BJ (cell line): ENCODE results near the gene CTNND1. TPM values are rescaled to one million over a fixed set of nuclear protein-coding genes. Genes with fewer than 3 reads are reported as not detected.
A peak's percentile ranks its signal among the peaks of the same experiment; 100 is the strongest.

Experiments
- CTCF ChIA-PET: fragments of 350-600 bp; formaldehyde crosslinking; extraction: SDS; loops from one replicate; lab custom pipeline; 2021; ENCODE audit warnings: antibody characterized with exemption, inconsistent platforms; lab: Yijun Ruan, JAX
- POLR2A ChIA-PET: fragments of 300-600 bp; sonication (Branson Sonifier 250); formaldehyde crosslinking; extraction: SDS; loops from one replicate; lab custom pipeline; 2021; ENCODE audit warnings: antibody characterized with exemption; lab: Charles Lee
- DNase-seq: peaks from one replicate; pipeline ENCODE4 v3.0.0-alpha.2; 2011; ENCODE audit warnings: low read depth
- H3K27me3 ChIP-seq: 2 replicates; pipeline ENCODE4 v1.6.0; 2011; ENCODE audit warnings: low read length; ENCODE audit not compliant: control insufficient read depth, insufficient read depth
- H3K36me3 ChIP-seq: 2 replicates; pipeline ENCODE4 v1.5.1; 2011; ENCODE audit warnings: low read length; ENCODE audit not compliant: control insufficient read depth, insufficient read depth
- H3K4me3 ChIP-seq: 2 replicates; pipeline ENCODE4 v1.5.1; 2011; ENCODE audit warnings: low read depth, mild to moderate bottlenecking, control low read depth, low read length
- CTCF ChIP-seq: IDR thresholded peaks from 2 replicates; pipeline ENCODE4 v1.5.1; 2011; ENCODE audit warnings: low read depth, mild to moderate bottlenecking, control low read depth, inconsistent platforms, low read length, moderate library complexity; ENCODE audit not compliant: insufficient read depth
- polyA plus RNA-seq: library from polyadenylated mRNA; depleted of rRNA; stranded (reverse); fragments of >200 nt; gene quantifications from 2 replicates; pipeline ENCODE4 v1.2.3, GENCODE V29; 2011

Gene CTNND1
- polyA plus RNA-seq, 1 experiment: 286 TPM

- H3K4me3 ChIP-seq: no peak overlapping the region
- no peak for TF ChIP-seq CTCF
- peak; percentile 65 for DNase-seq
- CTCF ChIA-PET: interaction anchor here (1.3 to 6.4 kb wide), 7 partner anchors 10 to 89 kb away, joined by 3 to 137 read pairs (median 19); partner anchors contain the start of genes BTBD18 and CTNND1
- peaks cover 16% of the 10 kb centered on the region for H3K36me3 ChIP-seq
- POLR2A ChIA-PET: interaction anchor here (0.6 kb wide), 1 partner anchor 38 kb away, joined by 3 read pairs; the partner anchor contains the start of gene CTNND1
- no peaks in the 10 kb centered on the region for H3K27me3 ChIP-seq
Measured at GRCh38 chr11:57798905-57799559, 37.4 kb downstream of the CTNND1 start.

DNA sequence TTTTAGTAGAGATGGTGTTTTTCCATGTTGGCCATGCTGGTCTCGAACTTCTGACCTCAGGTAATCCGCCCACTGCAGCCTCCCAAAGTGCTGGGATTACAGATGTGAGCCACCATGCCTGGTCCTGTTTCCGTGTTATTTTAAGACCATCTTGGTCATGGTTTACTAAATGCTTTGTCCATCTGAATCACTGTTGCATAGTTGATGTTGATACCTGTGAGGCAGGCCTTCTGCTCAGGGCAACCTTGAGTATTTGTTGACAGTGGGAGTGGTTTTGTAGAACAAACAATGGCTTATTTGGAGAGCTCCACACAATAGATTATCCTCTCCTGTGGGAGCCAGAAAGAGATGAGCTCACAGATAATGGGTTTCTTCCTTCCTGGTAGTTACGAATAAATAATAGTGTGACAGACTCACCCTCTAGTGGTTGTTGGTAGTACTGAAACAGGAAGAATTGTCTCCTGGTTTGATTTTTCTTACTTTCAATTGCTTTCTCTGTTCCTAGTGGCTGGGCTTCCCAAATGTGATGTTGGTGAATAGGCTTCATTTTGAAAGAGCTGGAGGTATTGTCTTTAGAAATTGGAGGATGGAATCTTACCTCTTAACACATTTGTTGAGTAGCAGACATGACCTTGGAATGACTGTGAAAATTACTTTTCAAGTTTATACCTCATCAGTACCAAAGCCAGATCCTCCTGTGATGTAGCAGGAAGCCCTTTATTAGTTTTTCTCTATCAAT lies 39.0 kb downstream of the CTNND1 start:
- H3K36me3 ChIP-seq: peaks cover 18% of the 10 kb centered on the region
- peak; percentile 39 for DNase-seq
- H3K4me3 ChIP-seq: no peak overlapping the region
- ChIA-PET POLR2A (interaction anchor here (0.6 to 1.0 kb wide), 3 partner anchors 22 to 49 kb away, joined by 3 to 5 read pairs (median 3); partner anchors contain the start of genes BTBD18 and CTNND1), CTCF (interaction anchor here (0.6 to 6.4 kb wide), 37 partner anchors 9 to 744 kb away, joined by 3 to 137 read pairs (median 5); partner anchors contain the start of genes BTBD18, CLP1, CTNND1 and MED19)
- no peaks in the 10 kb centered on the region for H3K27me3 ChIP-seq
- TF ChIP-seq CTCF: peak; percentile 72

DNA sequence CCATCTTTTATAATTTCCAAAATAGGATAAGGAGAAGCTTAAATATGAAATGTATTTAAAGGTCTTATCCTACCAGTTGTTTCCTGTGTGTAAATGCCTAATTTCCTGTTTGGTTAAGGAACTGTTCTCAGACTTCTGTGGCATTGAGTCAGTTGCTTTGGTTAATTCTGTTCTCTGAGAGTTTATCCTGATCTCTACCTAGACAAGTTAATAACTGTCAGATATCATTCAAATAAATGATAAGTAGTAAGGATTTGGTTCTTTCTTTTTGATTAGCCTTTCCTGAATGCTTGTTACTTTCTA lies 39.5 kb downstream of the CTNND1 start:
- no peaks in the 10 kb centered on the region for H3K27me3 ChIP-seq
- CTCF ChIA-PET: interaction anchor here (0.8 to 6.4 kb wide), 32 partner anchors 9 to 743 kb away, joined by 3 to 137 read pairs (median 6); partner anchors contain the start of genes BTBD18, CLP1, CTNND1 and MED19
- no peak for DNase-seq
- no peak overlapping the region for H3K4me3 ChIP-seq
- no peak for TF ChIP-seq CTCF
- H3K36me3 ChIP-seq: peaks cover 23% of the 10 kb centered on the region
- POLR2A ChIA-PET: interaction anchor here (0.6 kb wide), 2 partner anchors 22 to 50 kb away, joined by 3 read pairs; partner anchors contain the start of gene BTBD18

GRCh38 chr11:57802411-57802810 lies 40.8 kb downstream of the CTNND1 start:
- POLR2A ChIA-PET: no interaction called here

More at GRCh38 chr11:57802411-57802810, 40.8 kb downstream of the CTNND1 start:
- no peaks in the 10 kb centered on the region for H3K27me3 ChIP-seq
- H3K36me3 ChIP-seq: peaks cover 18% of the 10 kb centered on the region
- no peak overlapping the region for H3K4me3 ChIP-seq
- no peak for TF ChIP-seq CTCF
- CTCF ChIA-PET: interaction anchor here (0.7 to 6.4 kb wide), 6 partner anchors 35 to 723 kb away, joined by 3 to 137 read pairs (median 11); partner anchors contain the start of genes BTBD18 and CTNND1
- no peak for DNase-seq
